GM12878 (cell line): ENCODE results near the gene TMEM44. TPM values are rescaled to one million over a fixed set of nuclear protein-coding genes. Genes with fewer than 3 reads are reported as not detected.

Experiments used
- ATAC-seq: fragments of 200-7000 bp; cut with Tn5 transposase; 3 replicates; pipeline ENCODE4 v1.9.1; 2020; ENCODE audit warnings: mild to moderate bottlenecking, moderate library complexity
- Bru-seq: library from RNA; stranded (reverse); fragments of 400-500 nt; gene quantifications from one replicate; lab custom pipeline; 2021; lab: Mats Ljungman, UMichigan
- BruChase-seq, 2 experiments: library from RNA; stranded (reverse); fragments of 400-500 nt; gene quantifications; one replicate each; lab custom pipeline; 2021; lab: Mats Ljungman, UMichigan
- BruUV-seq: library from RNA; stranded (reverse); fragments of 400-500 nt; replicated peaks from 2 replicates; lab custom pipeline; 2021; lab: Mats Ljungman, UMichigan
- CTCF ChIA-PET: fragments of 300-600 bp; sonication (Branson Sonifier 250); formaldehyde crosslinking; extraction: SDS; loops from one replicate; lab custom pipeline; 2021; ENCODE audit warnings: inconsistent platforms; lab: Yijun Ruan, JAX
- POLR2A ChIA-PET: fragments of 350-600 bp; formaldehyde crosslinking; extraction: SDS; loops from one replicate; lab custom pipeline; 2021; ENCODE audit warnings: inconsistent platforms; lab: Charles Lee
- RAD21 ChIA-PET: fragments of 300-600 bp; sonication (Branson Sonifier 250); formaldehyde crosslinking; loops from one replicate; lab custom pipeline; 2023; ENCODE audit warnings: antibody characterized with exemption; ENCODE audit not compliant: unreplicated experiment; lab: Charles Lee
- SMC1A ChIA-PET: fragments of 300-600 bp; sonication (Branson Sonifier 250); formaldehyde crosslinking; loops from one replicate; lab custom pipeline; 2023; ENCODE audit not compliant: unreplicated experiment, uncharacterized antibody; lab: Charles Lee
- DNase-seq: peaks from one replicate; pipeline ENCODE4 v3.0.0-alpha.2; 2011; ENCODE audit warnings: low read depth, low spot score
- FAIRE-seq: peaks from 3 replicates; lab custom pipeline; 2011; peaks lifted over from hg19 to GRCh38; lab: Jason Lieb, UNC
- H2AFZ ChIP-seq: 2 replicates; pipeline ENCODE4 v1.6.0; 2011; ENCODE audit warnings: low read depth, low read length, control low read depth; ENCODE audit not compliant: control insufficient read depth
- H3K27ac ChIP-seq: 2 replicates; pipeline ENCODE4 v1.5.1; 2011; ENCODE audit warnings: control low read depth; ENCODE audit not compliant: control insufficient read depth, insufficient read depth
- H3K27me3 ChIP-seq, 2 experiments: replicated peaks in 1 of 2; 2 replicates each; pipeline versions ENCODE4 v1.6.0 to v1.6.1; 2011; ENCODE audit warnings: low read length in 1 of 2; ENCODE audit not compliant: control insufficient read depth in 2 of 2, insufficient read depth in 2 of 2
- H3K36me3 ChIP-seq, 2 experiments: 2 replicates each; pipeline ENCODE4 v1.5.1; 2011; ENCODE audit warnings: low read length in 1 of 2; ENCODE audit not compliant: control insufficient read depth in 2 of 2, insufficient read depth in 2 of 2
- H3K4me1 ChIP-seq: 2 replicates; pipeline ENCODE4 v1.6.1; 2011; ENCODE audit warnings: mild to moderate bottlenecking, low read length, moderate library complexity, mixed read lengths; ENCODE audit not compliant: control insufficient read depth, insufficient read depth
- H3K4me2 ChIP-seq: 2 replicates; pipeline ENCODE4 v1.6.0; 2011; ENCODE audit warnings: control low read depth; ENCODE audit not compliant: control insufficient read depth, insufficient read depth
- H3K4me3 ChIP-seq: fragments of 200-600 bp; sonication (generic); 2 replicates; pipeline ENCODE4 v1.5.1; 2016
- H3K79me2 ChIP-seq: 2 replicates; pipeline ENCODE4 v1.6.0; 2011; ENCODE audit warnings: low read length; ENCODE audit not compliant: control insufficient read depth, insufficient read depth
- H3K9ac ChIP-seq: 2 replicates; pipeline ENCODE4 v1.8.0; 2011; ENCODE audit warnings: low read length, control low read depth, mixed read lengths; ENCODE audit not compliant: control insufficient read depth, insufficient read depth
- H3K9me3 ChIP-seq: replicated peaks from 3 replicates; pipeline ENCODE4 v1.5.1; 2011; ENCODE audit warnings: mild to moderate bottlenecking, low read length; ENCODE audit not compliant: control insufficient read depth, insufficient read depth
- H4K20me1 ChIP-seq: 2 replicates; pipeline ENCODE4 v1.6.0; 2011; ENCODE audit not compliant: control insufficient read depth, insufficient read depth
- CHD2 ChIP-seq: IDR thresholded peaks from 2 replicates; pipeline ENCODE4 v1.6.1; 2011; ENCODE audit warnings: low read depth, low read length, improper control_type of control experiment, borderline replicate concordance
- EP300 ChIP-seq, 2 experiments: fragments of 150-350 bp in 1 of 2; IDR thresholded peaks; 2 replicates each; pipeline ENCODE4 v1.6.1; 2011 to 2012; ENCODE audit warnings: low read depth in 2 of 2, low read length in 2 of 2, borderline replicate concordance in 1 of 2, improper control_type of control experiment in 1 of 2, inconsistent platforms in 1 of 2; ENCODE audit not compliant: control insufficient read depth in 1 of 2
- GATAD2B ChIP-seq: fragments of 450-650 bp; conservative IDR thresholded peaks from 2 replicates; pipeline ENCODE4 v1.6.1; 2017; ENCODE audit warnings: low read depth, mild to moderate bottlenecking, moderate library complexity
- HDGF ChIP-seq: fragments of 450-650 bp; IDR thresholded peaks from 2 replicates; pipeline ENCODE4 v1.6.1; 2016; ENCODE audit warnings: antibody characterized with exemption
- IRF4 ChIP-seq: IDR thresholded peaks from 2 replicates; pipeline ENCODE4 v1.6.1; 2011; ENCODE audit warnings: low read depth, low read length
- JUND ChIP-seq: IDR thresholded peaks from 2 replicates; pipeline ENCODE4 v1.6.1; 2012; ENCODE audit warnings: low read depth, mild to moderate bottlenecking, low read length, improper control_type of control experiment, moderate library complexity
- LARP7 ChIP-seq: fragments of 450-650 bp; IDR thresholded peaks from 2 replicates; pipeline ENCODE4 v1.6.1; 2017; ENCODE audit warnings: mild to moderate bottlenecking
- MAX ChIP-seq: IDR thresholded peaks from 2 replicates; pipeline ENCODE4 v1.6.1; 2012; ENCODE audit warnings: low read depth, low read length, improper control_type of control experiment
- MLLT1 ChIP-seq: fragments of 450-650 bp; IDR thresholded peaks from 2 replicates; pipeline ENCODE4 v1.6.1; 2016; ENCODE audit warnings: mild to moderate bottlenecking
- MTA3 ChIP-seq: IDR thresholded peaks from 2 replicates; pipeline ENCODE4 v1.6.1; 2012; ENCODE audit warnings: low read length, inconsistent platforms, borderline replicate concordance
- NBN ChIP-seq: fragments of 450-650 bp; IDR thresholded peaks from 2 replicates; pipeline ENCODE4 v1.6.1; 2016
- NFIC ChIP-seq: IDR thresholded peaks from 2 replicates; pipeline ENCODE4 v1.6.1; 2012; ENCODE audit warnings: low read depth, mild to moderate bottlenecking, inconsistent platforms, low read length, moderate library complexity
- PAX8 ChIP-seq: fragments of 450-650 bp; IDR thresholded peaks from 2 replicates; pipeline ENCODE4 v1.6.1; 2017; ENCODE audit warnings: mild to moderate bottlenecking, moderate library complexity
- SIX5 ChIP-seq: IDR thresholded peaks from 2 replicates; pipeline ENCODE4 v1.6.1; 2011; ENCODE audit warnings: mild to moderate bottlenecking, low read depth, low read length, moderate library complexity; ENCODE audit not compliant: severe bottlenecking
- TCF7 ChIP-seq: IDR thresholded peaks from 2 replicates; pipeline ENCODE4 v1.6.1; 2014; ENCODE audit warnings: antibody characterized with exemption, borderline replicate concordance
- YY1 ChIP-seq: IDR thresholded peaks from 2 replicates; pipeline ENCODE4 v1.6.1; 2011; ENCODE audit warnings: low read depth, mild to moderate bottlenecking, low read length
- WGBS: methylation state at CpG from one replicate; pipeline ENCODE4 v1.1.6; 2016; ENCODE audit warnings: low lambda C conversion rate; ENCODE audit not compliant: insufficient replicate concordance, insufficient coverage; ENCODE audit errors: missing lambda C conversion rate; 5-methylcytosine and 5-hydroxymethylcytosine counted together
- in situ Hi-C: fragments of 300-500 bp; cut with MboI; formaldehyde crosslinking; loops from 9 replicates; pipeline ENCODE4 v1.14.3; 2018; ENCODE audit warnings: mixed read lengths
- intact Hi-C: fragments of 100-400 bp; cut with micrococcal nuclease; formaldehyde crosslinking; loops from one replicate; pipeline ENCODE4 v1.14.2; 2022; ENCODE audit not compliant: unreplicated experiment
- long read RNA-seq, 2 experiments: library from polyadenylated mRNA; unstranded; transcript quantifications; one replicate each; pipeline ENCODE4 v2.0.0, GENCODE V29; 2019 to 2020
- polyA minus RNA-seq, 3 experiments: library from RNA; depleted of rRNA, polyadenylated mRNA; stranded (reverse); fragments of >200 nt; gene quantifications; 2 replicates each; pipeline ENCODE4 v1.2.3, GENCODE V29; 2011
- polyA plus RNA-seq, 11 experiments: library from polyadenylated mRNA; depleted of rRNA in 4 of 11; unstranded in 6 of 11; stranded (reverse) in 5 of 11; fragments of >200 nt; fragmentation: Nextera tagmentation in 4 of 11; fragmentation: Illumina TruSeq in 1 of 11; extraction: Ambion mirVana in 4 of 11; extraction: Trizol in 1 of 11; gene quantifications; 1 replicate in 1 of 11; 2 replicates in 10 of 11; pipeline versions ENCODE4 v1.2.1 to v1.2.3, GENCODE V29; 2011 to 2016; ENCODE audit warnings: inconsistent platforms in 2 of 11, missing spikeins in 2 of 11, low read depth in 1 of 11
- total RNA-seq, 4 experiments: library from RNA; depleted of rRNA in 3 of 4; stranded (reverse); fragments of >200 nt in 3 of 4; fragmentation: Illumina TruSeq in 1 of 4; extraction: Trizol in 1 of 4; gene quantifications; 2 replicates each; pipeline versions ENCODE4 v1.2.1 to v1.2.3, GENCODE V29; 2013 to 2021

TMEM44 gene, protein sequence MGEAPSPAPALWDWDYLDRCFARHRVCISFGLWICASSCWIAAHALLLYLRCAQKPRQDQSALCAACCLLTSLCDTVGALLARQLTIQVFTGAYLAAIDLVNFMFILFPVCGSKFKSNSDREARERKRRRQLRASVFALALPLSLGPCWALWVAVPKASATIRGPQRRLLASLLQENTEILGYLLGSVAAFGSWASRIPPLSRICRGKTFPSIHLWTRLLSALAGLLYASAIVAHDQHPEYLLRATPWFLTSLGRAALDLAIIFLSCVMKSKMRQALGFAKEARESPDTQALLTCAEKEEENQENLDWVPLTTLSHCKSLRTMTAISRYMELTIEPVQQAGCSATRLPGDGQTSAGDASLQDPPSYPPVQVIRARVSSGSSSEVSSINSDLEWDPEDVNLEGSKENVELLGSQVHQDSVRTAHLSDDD
- total RNA-seq (2013; cell fraction: nucleolus; rRNA removed): 9.1 and 10.0 TPM in 2 replicates
- 4.0 and 7.6 TPM in 2 replicates for total RNA-seq (2014; rRNA removed)
- 2.9 and 3.1 TPM in 2 replicates for total RNA-seq (2014; rRNA removed; fragmentation: Illumina TruSeq; extraction: Trizol)
- total RNA-seq (2021): 7.3 and 8.4 TPM in 2 replicates
- 4.9 TPM for polyA plus RNA-seq (2011; ENCODE audit: low read depth)
- polyA plus RNA-seq (2011; rRNA removed): 0.57 and 0.69 TPM in 2 replicates
- polyA plus RNA-seq (2011; cell fraction: cytosol; rRNA removed): 1.1 and 1.2 TPM in 2 replicates
- 5.0 and 5.2 TPM in 2 replicates for polyA plus RNA-seq (2011; cell fraction: nucleus; rRNA removed)
- polyA plus RNA-seq (2012): 6.6 and 7.0 TPM in 2 replicates
- polyA plus RNA-seq (2014; fragmentation: Illumina TruSeq; extraction: Trizol): 2.9 and 4.9 TPM in 2 replicates
- polyA plus RNA-seq (2014; fragmentation: Nextera tagmentation; extraction: Ambion mirVana): 1 to 10 TPM in 1 of 2 experiments, under 1 TPM in 1; 0.89 to 1.1 TPM
- 7.7 and 8.3 TPM in 2 replicates for polyA plus RNA-seq (2014; rRNA removed)
- 1 to 10 TPM; 1.9 to 4.1 TPM for polyA plus RNA-seq (2016; fragmentation: Nextera tagmentation; extraction: Ambion mirVana)
- polyA minus RNA-seq (2011; rRNA and poly(A)+ RNA removed): 0.51 and 2.2 TPM in 2 replicates
- polyA minus RNA-seq (2011; cell fraction: cytosol; rRNA and poly(A)+ RNA removed): 1.3 TPM in 1 of 2 replicates, not detected in the other
- polyA minus RNA-seq (2011; cell fraction: nucleus; rRNA and poly(A)+ RNA removed): 1.1 and 1.5 TPM in 2 replicates
- Bru-seq, nascent RNA: percentile 40 among the genes with signal in this experiment
- BruChase-seq, experiment 1, labeled RNA remaining after a 6-hour chase: percentile 41 among the genes with signal in this experiment
- percentile 41 among the genes with signal in this experiment for BruChase-seq, experiment 2, labeled RNA remaining after a 2-hour chase
- long read RNA-seq, experiment 1: 0 reads
- long read RNA-seq, experiment 2, partial matches to known transcripts: 0 of 1 reads
- long read RNA-seq, experiment 2, other reads (novel, unspliced or antisense): 1 of 1 reads

GRCh38 chr3:194633349-194634004 lies at the start of gene TMEM44:
Gene TMEM44, minus strand, starts transcription at chr3:194633419. Its CDS starts 204 bp downstream, at chr3:194633215.
- H3K27ac ChIP-seq: peak within 1 kb of the TSS; percentile 24; the same call in 1 of the 2 replicates
- BruUV-seq: no TSS peak
- no peaks in the 10 kb centered on the region for H3K27me3 ChIP-seq
- peak within 1 kb of the TSS; percentile 98 for H3K4me2 ChIP-seq
- POLR2A ChIA-PET: interaction anchor here (1.1 kb wide), 1 partner anchor 14 kb away, joined by 3 read pairs; no protein-coding TSS in a partner anchor
- no peaks in the 10 kb centered on the region; the same call in none of the 2 replicates for H3K4me1 ChIP-seq
- peak; percentile 27 for DNase-seq
- no peaks in the 10 kb centered on the region for H3K36me3 ChIP-seq
- in situ Hi-C loops: no loop called here
- H2AFZ ChIP-seq: peak within 1 kb of the TSS; percentile 85
- intact Hi-C loops: loop anchor here (1.0 kb wide), 1 partner anchor 161 kb away; no protein-coding TSS in a partner anchor
- SMC1A ChIA-PET: interaction anchor here (0.8 to 1.2 kb wide), 3 partner anchors 9 to 40 kb away, joined by 3 to 4 read pairs (median 3); partner anchors contain the start of gene LSG1
- H3K9ac ChIP-seq: peak within 1 kb of the TSS; percentile 68
- 3% methylated on average over 61 of the region's 66 CpGs for WGBS
- RAD21 ChIA-PET: interaction anchor here (1.1 kb wide), 1 partner anchor 164 kb away, joined by 3 read pairs; no protein-coding TSS in a partner anchor
- ATAC-seq: peak; percentile 92
- no peaks in the 10 kb centered on the region for H4K20me1 ChIP-seq
- no peaks in the 10 kb centered on the region for H3K79me2 ChIP-seq
- CTCF ChIA-PET: interaction anchor here (0.8 to 1.4 kb wide), 6 partner anchors 11 to 164 kb away, joined by 3 to 5 read pairs (median 4); no protein-coding TSS in a partner anchor
- no peaks in the 10 kb centered on the region; the same call in 2 of the 3 replicates for H3K9me3 ChIP-seq
- FAIRE-seq: peak; percentile 59
- peak within 1 kb of the TSS; percentile 67 for H3K4me3 ChIP-seq
- no peak for TF ChIP-seq EP300 (IDR thresholded peaks at IDR 0.05; ENCODE audit: borderline replicate concordance in 1 of 2, control insufficient read depth in 1 of 2, low read depth in 2 of 2, low read length in 2 of 2)
- TF ChIP-seq YY1: peak; percentile 38; the same call in 1 of the 2 replicates
- TF ChIP-seq GATAD2B: peak; percentile 93
- peak; percentile 92 for TF ChIP-seq LARP7
- TF ChIP-seq HDGF: no peak
- TF ChIP-seq SIX5: no peak
- no peak for TF ChIP-seq NFIC
- no peak for TF ChIP-seq MAX
- 0 out of 2 replicates have a peak, but pooled peaks have one; percentile 23 for TF ChIP-seq NBN
- no peak for TF ChIP-seq MTA3
- TF ChIP-seq CHD2: peak; percentile 16; the same call in 1 of the 2 replicates
- no peak for TF ChIP-seq TCF7
- no peak for TF ChIP-seq JUND
- no peak for TF ChIP-seq PAX8
- no peak for TF ChIP-seq MLLT1
- no peak for TF ChIP-seq IRF4
